HepG2 (cell line): ENCODE data around the gene SIRT7. TPM values are rescaled to one million over a fixed set of nuclear protein-coding genes. Genes with fewer than 3 reads are reported as not detected.

Experiments used
- AHR ChIP-seq: IDR thresholded peaks from 2 replicates; pipeline ENCODE4 v1.6.1; 2018; ENCODE audit warnings: missing genetic modification reagents, missing compliant biosample characterization
- CBX5 ChIP-seq: sonication (generic); formaldehyde crosslinking; IDR thresholded peaks from 2 replicates; pipeline ENCODE4 v1.4.0; 2020; ENCODE audit warnings: missing genetic modification reagents, borderline replicate concordance
- GATA4 ChIP-seq: sonication (generic); IDR thresholded peaks from 2 replicates; pipeline ENCODE4 v1.6.1; 2016; ENCODE audit warnings: antibody characterized with exemption, low read depth, borderline replicate concordance
- HMG20B ChIP-seq: conservative IDR thresholded peaks from 2 replicates; pipeline ENCODE4 v1.6.1; 2016; ENCODE audit warnings: missing genetic modification reagents, missing compliant biosample characterization
- HNF4G ChIP-seq, 2 experiments: sonication (generic) in 1 of 2; formaldehyde crosslinking in 1 of 2; IDR thresholded peaks; 2 replicates each; pipeline versions ENCODE4 v1.4.0 to v1.6.1; 2011 to 2020; ENCODE audit warnings: borderline replicate concordance in 2 of 2, low read depth in 2 of 2, mild to moderate bottlenecking in 2 of 2, low read length in 1 of 2, missing genetic modification reagents in 1 of 2, moderate library complexity in 1 of 2
- HNRNPH1 ChIP-seq: fragments of 200-400 bp; formaldehyde crosslinking; optimal IDR thresholded peaks from 2 replicates; pipeline ENCODE3; 2017; ENCODE audit warnings: mild to moderate bottlenecking, low read depth, low read length
- HNRNPLL ChIP-seq: fragments of 200-400 bp; formaldehyde crosslinking; IDR thresholded peaks from 2 replicates; pipeline ENCODE4 v1.6.1; 2017; ENCODE audit warnings: mild to moderate bottlenecking, low read depth, low read length; ENCODE audit not compliant: poor library complexity, severe bottlenecking
- PLRG1 ChIP-seq: fragments of 450-650 bp; conservative IDR thresholded peaks from 2 replicates; pipeline ENCODE4 v1.6.1; 2016
- RARG ChIP-seq: sonication (generic); formaldehyde crosslinking; IDR thresholded peaks from 2 replicates; pipeline ENCODE4 v1.4.0; 2020; ENCODE audit warnings: low read depth, mild to moderate bottlenecking, missing genetic modification reagents
- SCMH1 ChIP-seq: sonication (generic); formaldehyde crosslinking; IDR thresholded peaks from 2 replicates; pipeline ENCODE4 v1.9.0; 2021; ENCODE audit warnings: missing genetic modification reagents, mild to moderate bottlenecking, borderline replicate concordance
- SRF ChIP-seq: IDR thresholded peaks from 2 replicates; pipeline ENCODE4 v1.6.1; 2011; ENCODE audit warnings: mild to moderate bottlenecking, low read depth, low read length, moderate library complexity
- SRY ChIP-seq: sonication (generic); formaldehyde crosslinking; IDR thresholded peaks from 2 replicates; pipeline ENCODE4 v1.8.0; 2022; ENCODE audit warnings: mild to moderate bottlenecking, missing genetic modification reagents
- ZMAT5 ChIP-seq: sonication (generic); formaldehyde crosslinking; IDR thresholded peaks from 2 replicates; pipeline ENCODE4 v1.5.0; 2020; ENCODE audit warnings: mild to moderate bottlenecking, low read depth, missing genetic modification reagents, borderline replicate concordance
- ZNF24 ChIP-seq: fragments of 450-650 bp; IDR thresholded peaks from 2 replicates; pipeline ENCODE4 v1.6.1; 2017; ENCODE audit warnings: antibody characterized with exemption, mild to moderate bottlenecking
- ZNF276 ChIP-seq: sonication (generic); formaldehyde crosslinking; IDR thresholded peaks from 2 replicates; pipeline ENCODE4 v1.4.0; 2020; ENCODE audit warnings: mild to moderate bottlenecking, low read depth, missing genetic modification reagents
- ZNF282 ChIP-seq: fragments of 450-650 bp; IDR thresholded peaks from 2 replicates; pipeline ENCODE4 v1.6.1; 2018; ENCODE audit not compliant: partially characterized antibody
- ZNF674 ChIP-seq: sonication (generic); formaldehyde crosslinking; IDR thresholded peaks from 2 replicates; pipeline ENCODE4 v1.5.0; 2020; ENCODE audit warnings: low read depth, mild to moderate bottlenecking, missing genetic modification reagents
- ZNF7 ChIP-seq: IDR thresholded peaks from 2 replicates; pipeline ENCODE4 v1.6.1; 2016; ENCODE audit warnings: missing biosample characterization, missing genetic modification reagents
- ZNF816 ChIP-seq: sonication (generic); formaldehyde crosslinking; IDR thresholded peaks from 2 replicates; pipeline ENCODE4 v1.8.0; 2022; ENCODE audit warnings: missing genetic modification reagents, mild to moderate bottlenecking, borderline replicate concordance
- ZSCAN31 ChIP-seq: sonication (generic); formaldehyde crosslinking; IDR thresholded peaks from 2 replicates; pipeline ENCODE4 v1.5.0; 2020; ENCODE audit warnings: low read depth, mild to moderate bottlenecking, missing genetic modification reagents
- polyA plus RNA-seq, 8 experiments: library from polyadenylated mRNA; depleted of rRNA in 3 of 8; stranded (reverse) in 7 of 8; unstranded in 1 of 8; fragments of >200 nt; fragmentation: Illumina TruSeq in 4 of 8; extraction: Trizol in 4 of 8; gene quantifications; 2 replicates each; pipeline versions ENCODE4 v1.2.1 to v1.2.3, GENCODE V29; 2011 to 2016; ENCODE audit warnings: low read depth in 4 of 8, missing spikeins in 1 of 8, mixed read lengths in 1 of 8; ENCODE audit not compliant: insufficient read depth in 1 of 8
- total RNA-seq, 5 experiments: library from RNA; depleted of rRNA; stranded (reverse); fragments of >200 nt; fragmentation: Illumina TruSeq; extraction: Trizol; gene quantifications; 2 replicates each; pipeline ENCODE4 v1.2.3, GENCODE V29; 2016; ENCODE audit warnings: low read depth in 1 of 5
- TF ChIP-seq, protein P1 (sequence below): sonication (generic); formaldehyde crosslinking; IDR thresholded peaks from 2 replicates; pipeline ENCODE4 v1.5.0; 2020; ENCODE audit warnings: missing genetic modification reagents
- TF ChIP-seq, protein P2 (sequence below): sonication (generic); formaldehyde crosslinking; IDR thresholded peaks from 2 replicates; pipeline ENCODE4 v1.4.0; 2020; ENCODE audit warnings: mild to moderate bottlenecking, missing genetic modification reagents
- TF ChIP-seq, protein P3 (sequence below): sonication (generic); formaldehyde crosslinking; IDR thresholded peaks from 2 replicates; pipeline ENCODE4 v1.8.0; 2022; ENCODE audit warnings: missing genetic modification reagents, mild to moderate bottlenecking, moderate library complexity, borderline replicate concordance

The SIRT7 gene
- total and polyA plus RNA-seq, 2 of the 13 experiments (the other 11 are each of a cell fraction or from before 2014, with no cell fraction given): 8.3 to 24.8 TPM

DNA sequence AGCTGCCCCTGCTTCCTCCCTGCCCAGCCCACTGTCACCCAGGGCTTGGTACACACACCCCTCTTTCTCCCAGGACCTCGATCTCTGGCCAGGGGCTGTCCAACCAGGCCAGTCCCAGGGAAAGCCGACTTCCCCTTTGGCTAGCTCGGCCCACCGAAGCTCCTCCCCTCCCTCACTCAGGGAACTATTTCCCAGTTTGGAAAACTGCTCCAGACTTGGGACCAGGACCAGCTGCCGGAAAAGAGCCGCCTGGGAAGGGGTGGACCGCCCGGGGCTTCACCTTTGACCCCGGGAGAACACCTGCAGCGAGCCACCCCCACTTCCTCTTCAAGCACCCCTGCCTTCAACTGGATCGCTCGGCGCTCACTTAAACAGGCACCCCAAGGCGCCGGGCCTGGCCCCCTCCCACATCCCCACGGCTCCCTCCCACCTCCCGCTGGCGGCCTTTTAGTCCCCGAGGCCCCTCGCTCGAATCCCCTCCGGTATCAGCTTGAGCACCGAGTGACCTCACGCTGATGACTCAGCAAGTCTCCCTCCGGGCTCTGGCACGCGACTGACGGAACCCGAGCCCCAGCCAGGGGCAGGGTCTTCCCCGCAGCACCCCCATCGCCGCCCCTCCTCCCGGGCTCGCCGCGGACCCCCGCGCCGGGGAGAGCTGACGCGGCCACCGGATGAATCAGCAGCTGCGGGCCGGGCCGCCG lies 8.6 kb upstream of the SIRT7 start (continued):
- TF ChIP-seq ZNF276 (CRISPR knock-in tag) (no peak), ZNF7 (no peak), ZNF674 (CRISPR knock-in tag) (no peak), GATA4 (peak; percentile 62; the same call in 1 of the 2 replicates), ZMAT5 (CRISPR knock-in tag) (no peak), ZNF816 (CRISPR knock-in tag) (peak; percentile 33; the same call in 1 of the 2 replicates), HNRNPH1 (no peak), PLRG1 (no peak), HNF4G (IDR thresholded peaks at IDR 0.05; ENCODE audit: borderline replicate concordance, low read depth, low read length) (peak; percentile 70; the same call in 1 of the 2 replicates), HNF4G (CRISPR knock-in tag; IDR thresholded peaks at IDR 0.05; ENCODE audit: borderline replicate concordance, low read depth) (no peak), AHR (CRISPR knock-in tag) (no peak; the same call in 1 of the 2 replicates), RARG (no peak), SRY (CRISPR knock-in tag) (no peak), ZNF282 (no peak), CBX5 (no peak), ZSCAN31 (CRISPR knock-in tag) (peak; percentile 55; the same call in 1 of the 2 replicates), HNRNPLL (peak; percentile 60), SRF (peak; percentile 82; the same call in 1 of the 2 replicates), HMG20B (CRISPR knock-in tag) (0 out of 2 replicates have a peak, but pooled peaks have one; percentile 21), ZNF24 (no peak), SCMH1 (CRISPR knock-in tag) (no peak)
- TF ChIP-seq, protein P1, sequence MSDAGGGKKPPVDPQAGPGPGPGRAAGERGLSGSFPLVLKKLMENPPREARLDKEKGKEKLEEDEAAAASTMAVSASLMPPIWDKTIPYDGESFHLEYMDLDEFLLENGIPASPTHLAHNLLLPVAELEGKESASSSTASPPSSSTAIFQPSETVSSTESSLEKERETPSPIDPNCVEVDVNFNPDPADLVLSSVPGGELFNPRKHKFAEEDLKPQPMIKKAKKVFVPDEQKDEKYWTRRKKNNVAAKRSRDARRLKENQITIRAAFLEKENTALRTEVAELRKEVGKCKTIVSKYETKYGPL (CRISPR knock-in tag): no peak
- TF ChIP-seq, protein P2, sequence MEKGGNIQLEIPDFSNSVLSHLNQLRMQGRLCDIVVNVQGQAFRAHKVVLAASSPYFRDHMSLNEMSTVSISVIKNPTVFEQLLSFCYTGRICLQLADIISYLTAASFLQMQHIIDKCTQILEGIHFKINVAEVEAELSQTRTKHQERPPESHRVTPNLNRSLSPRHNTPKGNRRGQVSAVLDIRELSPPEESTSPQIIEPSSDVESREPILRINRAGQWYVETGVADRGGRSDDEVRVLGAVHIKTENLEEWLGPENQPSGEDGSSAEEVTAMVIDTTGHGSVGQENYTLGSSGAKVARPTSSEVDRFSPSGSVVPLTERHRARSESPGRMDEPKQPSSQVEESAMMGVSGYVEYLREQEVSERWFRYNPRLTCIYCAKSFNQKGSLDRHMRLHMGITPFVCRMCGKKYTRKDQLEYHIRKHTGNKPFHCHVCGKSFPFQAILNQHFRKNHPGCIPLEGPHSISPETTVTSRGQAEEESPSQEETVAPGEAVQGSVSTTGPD: peak; percentile 75; the same call in 1 of the 2 replicates
- TF ChIP-seq, protein P3, sequence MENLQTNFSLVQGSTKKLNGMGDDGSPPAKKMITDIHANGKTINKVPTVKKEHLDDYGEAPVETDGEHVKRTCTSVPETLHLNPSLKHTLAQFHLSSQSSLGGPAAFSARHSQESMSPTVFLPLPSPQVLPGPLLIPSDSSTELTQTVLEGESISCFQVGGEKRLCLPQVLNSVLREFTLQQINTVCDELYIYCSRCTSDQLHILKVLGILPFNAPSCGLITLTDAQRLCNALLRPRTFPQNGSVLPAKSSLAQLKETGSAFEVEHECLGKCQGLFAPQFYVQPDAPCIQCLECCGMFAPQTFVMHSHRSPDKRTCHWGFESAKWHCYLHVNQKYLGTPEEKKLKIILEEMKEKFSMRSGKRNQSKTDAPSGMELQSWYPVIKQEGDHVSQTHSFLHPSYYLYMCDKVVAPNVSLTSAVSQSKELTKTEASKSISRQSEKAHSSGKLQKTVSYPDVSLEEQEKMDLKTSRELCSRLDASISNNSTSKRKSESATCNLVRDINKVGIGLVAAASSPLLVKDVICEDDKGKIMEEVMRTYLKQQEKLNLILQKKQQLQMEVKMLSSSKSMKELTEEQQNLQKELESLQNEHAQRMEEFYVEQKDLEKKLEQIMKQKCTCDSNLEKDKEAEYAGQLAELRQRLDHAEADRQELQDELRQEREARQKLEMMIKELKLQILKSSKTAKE (CRISPR knock-in tag): no peak; the same call in 1 of the 2 replicates
